NT2/D1 (cell line): Measurements from ENCODE around the gene SLC24A4.

Source experiments
- SUZ12 ChIP-seq: IDR thresholded peaks from 2 replicates; pipeline ENCODE4 v1.6.1; 2011; ENCODE audit not compliant: insufficient read length, insufficient read depth; ENCODE audit errors: extremely low read depth
- YY1 ChIP-seq: IDR thresholded peaks from 2 replicates; pipeline ENCODE4 v1.6.1; 2011; ENCODE audit not compliant: insufficient read length, insufficient read depth
- ZNF274 ChIP-seq: IDR thresholded peaks from 2 replicates; pipeline ENCODE4 v1.6.1; 2011; ENCODE audit warnings: mild to moderate bottlenecking, low read depth, low read length

GRCh38 chr14:92421751-92422150 lies 98.8 kb downstream of the SLC24A4 start:
- TF ChIP-seq SUZ12 (no peak), YY1 (no peak), ZNF274 (no peak)
